Measurements from ENCODE around the gene JMY.

JMY gene

GRCh38 chr5:79235634-79236361 lies at the start of gene JMY:
Gene JMY (plus strand): TSS chr5:79236131. CDS start chr5:79236651, 520 bp downstream.
- peak; percentile 84 for DNase-seq

GRCh38 chr5:79186455-79186854 lies 49.5 kb upstream of the JMY start:
- no peak for DNase-seq

GRCh38 chr5:79189439-79190234 lies 46.3 kb upstream of the JMY start:
- DNase-seq, result no peak

GRCh38 chr5:79190235-79190529 lies 45.7 kb upstream of the JMY start:
- no peak for DNase-seq

GRCh38 chr5:79191457-79191856 lies 44.5 kb upstream of the JMY start:
- no peak for DNase-seq

GRCh38 chr5:79193643-79194042 lies 42.3 kb upstream of the JMY start:
- no peak for DNase-seq

- DNase-seq, result peak; percentile 40
These were observed 35.3 kb upstream of the JMY start for GRCh38 chr5:79200573-79201183.

GRCh38 chr5:79201206-79201605 lies 34.7 kb upstream of the JMY start:
- DNase-seq, result no peak

GRCh38 chr5:79202076-79202475 lies 33.9 kb upstream of the JMY start:
- DNase-seq, result peak; percentile 64

GRCh38 chr5:79205965-79206364 lies 30.0 kb upstream of the JMY start:
- no peak for DNase-seq

GRCh38 chr5:79206541-79206940 lies 29.4 kb upstream of the JMY start:
- DNase-seq, result no peak

GRCh38 chr5:79209505-79209904 lies 26.4 kb upstream of the JMY start:
- DNase-seq, result no peak

GRCh38 chr5:79224286-79224984 lies 11.5 kb upstream of the JMY start:
- no peak for DNase-seq

- peak; percentile 83 for DNase-seq
These were observed 10.9 kb upstream of the JMY start for GRCh38 chr5:79225026-79225425.

GRCh38 chr5:79225441-79225840 lies 10.5 kb upstream of the JMY start:
- DNase-seq, result no peak

GRCh38 chr5:79227484-79228025 lies 8.4 kb upstream of the JMY start:
- no peak for DNase-seq

- DNase-seq, result peak; percentile 91
These were observed 6.4 kb upstream of the JMY start for GRCh38 chr5:79229357-79230174.

- DNase-seq, result no peak
These were observed 684 bp upstream of the JMY start for GRCh38 chr5:79235261-79235633.

- DNase-seq, result peak; percentile 41
These were observed 535 bp downstream of the JMY start for GRCh38 chr5:79236362-79236969.

- DNase-seq, result peak; percentile 54
These were observed 1.2 kb downstream of the JMY start for GRCh38 chr5:79236970-79237739.

All from HCEC 1CT (cell line).